Kidney (tissue), 14 donors: ENCODE measurements around the gene ZNF512B. TPM values are rescaled to one million over a fixed set of nuclear protein-coding genes. Genes with fewer than 3 reads are reported as not detected.

Experiments used
- DNase-seq, 5 donors: peaks; one replicate each; pipeline ENCODE4 v3.0.0-alpha.2; 2013 to 2020
- FAIRE-seq: peaks from 2 replicates; lab custom pipeline; 2012; peaks lifted over from hg19 to GRCh38; lab: Jason Lieb, UNC
- H3K27ac ChIP-seq, 2 donors: one replicate each; pipeline ENCODE4 v1.7.0; 2013; ENCODE audit warnings: low read depth in 2 of 2, low read length in 2 of 2, inconsistent platforms in 1 of 2
- H3K27me3 ChIP-seq: one replicate; pipeline ENCODE4 v1.7.1; 2013; ENCODE audit warnings: low read length, inconsistent platforms; ENCODE audit not compliant: control insufficient read depth, insufficient read depth
- H3K36me3 ChIP-seq, 3 donors: one replicate each; pipeline versions ENCODE4 v1.7.0 to v1.7.1; 2013; ENCODE audit warnings: low read length in 3 of 3, control low read depth in 1 of 3, inconsistent platforms in 1 of 3; ENCODE audit not compliant: insufficient read depth in 3 of 3, control insufficient read depth in 2 of 3
- H3K4me1 ChIP-seq, 3 donors: one replicate each; pipeline versions ENCODE4 v1.7.0 to v1.7.1; 2013; ENCODE audit warnings: low read length in 3 of 3, inconsistent platforms in 1 of 3, low read depth in 1 of 3; ENCODE audit not compliant: control insufficient read depth in 2 of 3, insufficient read depth in 2 of 3
- H3K4me3 ChIP-seq, 3 donors: one replicate each; pipeline versions ENCODE4 v1.7.0 to v1.8.1; 2013; ENCODE audit warnings: low read length in 3 of 3, control low read depth in 1 of 3, inconsistent platforms in 1 of 3
- H3K9ac ChIP-seq, 3 donors: one replicate each; pipeline versions ENCODE4 v1.7.0 to v1.7.1; 2013; ENCODE audit warnings: low read length in 3 of 3, control low read depth in 1 of 3, inconsistent platforms in 1 of 3
- H3K9me3 ChIP-seq, 3 donors: one replicate each; pipeline versions ENCODE4 v1.7.0 to v1.7.1; 2013; ENCODE audit warnings: low read length in 3 of 3, control low read depth in 1 of 3, inconsistent platforms in 1 of 3; ENCODE audit not compliant: control insufficient read depth in 2 of 3, insufficient read depth in 1 of 3
- intact Hi-C: fragments of 100-400 bp; cut with DNase I; formaldehyde crosslinking; loops from one replicate; pipeline ENCODE4 v1.11.1; 2022
- polyA plus RNA-seq: library from polyadenylated mRNA; stranded (reverse); fragments of 350-450 nt; fragmentation: Illumina TruSeq; extraction: RNeasy Lipid Tissue Mini Kit (QIAGEN cat#74804); gene quantifications from one replicate; pipeline ENCODE4 v1.2.3, GENCODE V29; 2014; ENCODE audit warnings: low read depth, low replicate concordance; ENCODE audit not compliant: insufficient read depth
- total RNA-seq: library from RNA; stranded (reverse); fragmentation: NEBNext Ultra II Directional; extraction: Animal tissue kit (Norgen Biotek cat#: 25700); gene quantifications from one replicate; pipeline ENCODE4 v1.2.1, GENCODE V29; 2021
- TF ChIP-seq, protein P1 (sequence below): IDR thresholded peaks from 3 replicates; pipeline ENCODE4 v1.5.1; 2012; ENCODE audit warnings: mild to moderate bottlenecking, moderate library complexity, borderline replicate concordance; ENCODE audit not compliant: insufficient read depth; ENCODE audit errors: extremely low read depth
- donor health status: control.
- donor health status: control.
- donor health status: control.
- donor health status: control.
- donor health status: control.
- donor health status: DM: yes; HTN: yes; CAD: no.
- donor health status: Normal renal cell carcinoma (clear cell type).

Gene ZNF512B
- total and polyA plus RNA-seq, 2 donors from 2014 or later, result 8.6 to 19.2 TPM

DNA sequence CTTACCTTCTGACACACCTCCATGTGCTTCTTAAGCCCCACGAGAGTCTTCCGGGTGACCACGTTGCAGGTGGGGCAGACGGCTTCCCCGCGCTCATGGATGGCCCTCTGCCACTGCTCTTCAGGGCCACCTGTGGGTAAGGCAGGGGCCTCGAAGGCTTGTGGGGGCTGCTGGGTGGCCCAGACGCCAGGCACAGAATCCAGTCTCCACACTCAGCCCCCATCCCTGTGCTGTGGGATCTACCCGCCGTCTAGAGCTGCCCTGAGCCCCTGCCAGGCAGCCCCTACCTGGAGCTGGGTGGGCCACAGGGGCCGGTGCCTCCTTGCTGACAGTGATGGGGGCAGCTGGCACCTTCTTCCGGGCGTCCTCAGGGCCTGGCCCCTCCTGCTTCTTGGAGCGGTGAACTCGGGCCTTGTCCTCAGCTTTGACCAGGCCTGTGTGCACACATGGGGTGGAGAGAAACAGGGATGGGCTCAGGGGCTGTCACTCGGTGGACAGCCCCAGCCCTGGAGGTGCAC is 5.9 kb downstream of the ZNF512B start:
- intact Hi-C loops, result no loop called here

DNA sequence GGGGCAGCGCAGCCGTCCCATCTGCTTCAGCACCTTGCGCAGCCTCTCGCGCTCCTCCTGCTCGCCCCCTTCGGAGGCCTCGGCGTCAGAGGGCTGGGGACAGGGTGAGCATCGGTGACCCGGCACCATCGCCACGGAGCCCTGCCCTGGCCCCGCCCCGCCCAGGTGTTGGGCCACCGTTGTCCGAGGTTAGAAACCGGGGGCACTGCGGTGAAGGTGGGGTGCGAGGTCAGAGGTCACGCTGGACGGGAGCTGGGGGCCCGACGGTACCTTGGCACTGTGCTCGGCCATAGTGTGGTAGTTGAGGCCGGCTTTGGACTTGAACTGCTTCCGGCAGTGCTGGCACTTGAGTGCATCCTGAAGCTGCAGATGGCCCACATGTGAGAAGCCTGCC is 6.4 kb downstream of the ZNF512B start:
- peaks cover 7 to 16% (median 13%) of the 10 kb centered on the region in 3 donors for H3K36me3 ChIP-seq
- intact Hi-C loops, result no loop called here
- H3K4me3 ChIP-seq, result no peak overlapping the region
- DNase-seq (peak in 2 of 5 donors; percentile 50 to 80), FAIRE-seq (no peak)
- no peaks in the 10 kb centered on the region for H3K27me3 ChIP-seq
- TF ChIP-seq, protein P1, sequence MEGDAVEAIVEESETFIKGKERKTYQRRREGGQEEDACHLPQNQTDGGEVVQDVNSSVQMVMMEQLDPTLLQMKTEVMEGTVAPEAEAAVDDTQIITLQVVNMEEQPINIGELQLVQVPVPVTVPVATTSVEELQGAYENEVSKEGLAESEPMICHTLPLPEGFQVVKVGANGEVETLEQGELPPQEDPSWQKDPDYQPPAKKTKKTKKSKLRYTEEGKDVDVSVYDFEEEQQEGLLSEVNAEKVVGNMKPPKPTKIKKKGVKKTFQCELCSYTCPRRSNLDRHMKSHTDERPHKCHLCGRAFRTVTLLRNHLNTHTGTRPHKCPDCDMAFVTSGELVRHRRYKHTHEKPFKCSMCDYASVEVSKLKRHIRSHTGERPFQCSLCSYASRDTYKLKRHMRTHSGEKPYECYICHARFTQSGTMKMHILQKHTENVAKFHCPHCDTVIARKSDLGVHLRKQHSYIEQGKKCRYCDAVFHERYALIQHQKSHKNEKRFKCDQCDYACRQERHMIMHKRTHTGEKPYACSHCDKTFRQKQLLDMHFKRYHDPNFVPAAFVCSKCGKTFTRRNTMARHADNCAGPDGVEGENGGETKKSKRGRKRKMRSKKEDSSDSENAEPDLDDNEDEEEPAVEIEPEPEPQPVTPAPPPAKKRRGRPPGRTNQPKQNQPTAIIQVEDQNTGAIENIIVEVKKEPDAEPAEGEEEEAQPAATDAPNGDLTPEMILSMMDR, result no peak
- H3K27ac ChIP-seq, result no peak overlapping the region
- H3K9ac ChIP-seq, result no peak overlapping the region
- no peaks in the 10 kb centered on the region for H3K9me3 ChIP-seq
- H3K4me1 ChIP-seq, result peaks cover 0 to 1% (median 0%) of the 10 kb centered on the region in 3 donors

More for the DNA sequence above, 5.9 kb downstream of the ZNF512B start:
- FAIRE-seq (no peak), DNase-seq (peak in 1 of 5 donors; percentile 66)
- no peaks in the 10 kb centered on the region for H3K27me3 ChIP-seq
- H3K36me3 ChIP-seq, result peaks cover 7 to 16% (median 13%) of the 10 kb centered on the region in 3 donors
- H3K27ac ChIP-seq, result no peak overlapping the region
- H3K4me3 ChIP-seq, result no peak overlapping the region
- TF ChIP-seq, protein P1, result no peak
- H3K4me1 ChIP-seq, result peaks cover 0 to 6% (median 2%) of the 10 kb centered on the region in 3 donors
- no peak overlapping the region for H3K9ac ChIP-seq
- H3K9me3 ChIP-seq, result no peaks in the 10 kb centered on the region

DNA sequence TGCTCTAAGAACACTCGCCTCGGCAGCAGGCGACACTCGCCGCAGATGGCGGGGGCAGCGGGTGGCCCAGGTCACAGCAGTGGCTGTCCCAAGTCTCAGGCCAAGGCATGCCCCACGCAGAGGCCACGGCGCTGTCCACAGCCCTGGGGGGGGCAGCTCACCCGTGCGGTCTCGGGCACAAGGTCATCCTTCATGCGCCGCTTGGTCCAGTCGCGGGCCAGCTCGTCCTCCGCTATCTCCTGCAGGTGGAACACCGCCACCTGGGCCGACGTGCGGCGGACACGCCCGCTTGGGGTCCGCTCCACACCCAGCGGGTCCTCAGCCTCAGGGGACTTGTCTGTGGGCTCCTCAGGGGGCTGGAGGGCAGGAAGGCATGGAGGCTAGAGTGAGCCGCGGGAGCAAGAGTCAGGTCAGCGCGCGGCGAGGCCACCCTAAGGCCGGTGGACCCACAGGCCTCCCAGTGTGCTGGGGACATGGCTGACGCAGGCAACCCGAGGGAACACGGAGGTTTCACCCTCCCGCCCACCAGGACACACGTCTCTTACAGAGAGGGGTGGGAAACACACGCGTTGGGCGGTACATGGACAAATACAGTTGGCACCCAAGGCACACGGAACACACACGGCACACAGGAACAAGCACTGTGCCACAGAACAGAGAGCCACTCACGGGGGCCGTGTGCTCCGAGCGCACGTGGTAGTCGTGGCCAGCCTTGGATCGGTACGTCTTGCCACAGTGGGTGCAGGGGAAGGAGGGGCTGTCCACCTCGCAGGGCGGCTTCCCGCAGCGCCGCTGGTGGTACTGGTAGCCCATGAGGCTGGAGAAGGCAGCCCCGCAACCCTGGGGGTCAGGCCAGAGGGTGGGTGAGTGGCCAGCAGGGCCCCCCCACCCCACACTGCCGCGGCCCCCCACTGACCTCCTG is 7.0 kb downstream of the ZNF512B start:
- DNase-seq (peak in 1 of 5 donors; percentile 75), FAIRE-seq (no peak)
- Histone ChIP-seq H3K27ac (no peak overlapping the region), H3K4me1 (no peaks in the 10 kb centered on the region), H3K36me3 (peaks cover 7 to 16% (median 13%) of the 10 kb centered on the region in 3 donors), H3K4me3 (no peak overlapping the region), H3K9me3 (no peaks in the 10 kb centered on the region), H3K27me3 (no peaks in the 10 kb centered on the region), H3K9ac (no peak overlapping the region)
- intact Hi-C loops, result no loop called here
- TF ChIP-seq, protein P1, result no peak
